Osteoblast (primary cell): Measurements from ENCODE around the gene ARFIP2. TPM values are rescaled to one million over a fixed set of nuclear protein-coding genes. Genes with fewer than 3 reads are reported as not detected.

Experiments used
- DNase-seq: peaks from one replicate; pipeline ENCODE4 v3.0.0; 2011; ENCODE audit warnings: low spot score, mixed read lengths; ENCODE audit not compliant: insufficient read length; ENCODE audit errors: missing footprints
- H2AFZ ChIP-seq: 2 replicates; pipeline ENCODE4 v1.6.0; 2011; ENCODE audit warnings: mild to moderate bottlenecking, low read length
- H3K27ac ChIP-seq: 2 replicates; pipeline ENCODE4 v1.5.1; 2011; ENCODE audit warnings: mild to moderate bottlenecking, low read depth, low read length, moderate library complexity
- H3K27me3 ChIP-seq: 2 replicates; pipeline ENCODE4 v1.6.0; 2012; ENCODE audit warnings: mild to moderate bottlenecking, control low read depth, inconsistent platforms, low read length, moderate library complexity; ENCODE audit not compliant: insufficient read depth
- H3K36me3 ChIP-seq: 2 replicates; pipeline ENCODE4 v1.5.1; 2011; ENCODE audit warnings: mild to moderate bottlenecking, low read length, control low read depth, moderate library complexity; ENCODE audit not compliant: insufficient read depth
- H3K4me1 ChIP-seq: 2 replicates; pipeline ENCODE4 v1.5.1; 2011; ENCODE audit warnings: mild to moderate bottlenecking, low read length, control low read depth, moderate library complexity; ENCODE audit not compliant: insufficient read depth
- H3K4me2 ChIP-seq: 2 replicates; pipeline ENCODE4 v1.6.0; 2011; ENCODE audit warnings: mild to moderate bottlenecking, low read length; ENCODE audit not compliant: insufficient read depth
- H3K4me3 ChIP-seq: fragments of 200-600 bp; sonication (generic); 3 replicates; pipeline ENCODE4 v1.5.1; 2012; ENCODE audit warnings: mild to moderate bottlenecking, low read length, inconsistent platforms; ENCODE audit not compliant: insufficient read depth
- H3K79me2 ChIP-seq: 2 replicates; pipeline ENCODE4 v1.6.0; 2012; ENCODE audit warnings: mild to moderate bottlenecking, low read length, control low read depth, inconsistent platforms; ENCODE audit not compliant: insufficient read depth
- H3K9me3 ChIP-seq: 2 replicates; pipeline ENCODE4 v1.5.1; 2011; ENCODE audit warnings: low read depth, low read length, control low read depth
- H4K20me1 ChIP-seq: 2 replicates; pipeline ENCODE4 v1.6.0; 2012; ENCODE audit warnings: mild to moderate bottlenecking, low read length, control low read depth; ENCODE audit not compliant: insufficient read depth
- total RNA-seq: library from RNA; depleted of rRNA; stranded (reverse); fragments of >200 nt; gene quantifications from 2 replicates; pipeline ENCODE4 v1.2.3, GENCODE V29; 2012
- TF ChIP-seq, protein P1 (sequence below): IDR thresholded peaks from 2 replicates; pipeline ENCODE4 v1.5.1; 2011; ENCODE audit warnings: mild to moderate bottlenecking, low read depth, low read length, moderate library complexity; ENCODE audit errors: extremely low read depth

Gene ARFIP2
- total RNA-seq, 1 donor: 79.3 TPM

DNA sequence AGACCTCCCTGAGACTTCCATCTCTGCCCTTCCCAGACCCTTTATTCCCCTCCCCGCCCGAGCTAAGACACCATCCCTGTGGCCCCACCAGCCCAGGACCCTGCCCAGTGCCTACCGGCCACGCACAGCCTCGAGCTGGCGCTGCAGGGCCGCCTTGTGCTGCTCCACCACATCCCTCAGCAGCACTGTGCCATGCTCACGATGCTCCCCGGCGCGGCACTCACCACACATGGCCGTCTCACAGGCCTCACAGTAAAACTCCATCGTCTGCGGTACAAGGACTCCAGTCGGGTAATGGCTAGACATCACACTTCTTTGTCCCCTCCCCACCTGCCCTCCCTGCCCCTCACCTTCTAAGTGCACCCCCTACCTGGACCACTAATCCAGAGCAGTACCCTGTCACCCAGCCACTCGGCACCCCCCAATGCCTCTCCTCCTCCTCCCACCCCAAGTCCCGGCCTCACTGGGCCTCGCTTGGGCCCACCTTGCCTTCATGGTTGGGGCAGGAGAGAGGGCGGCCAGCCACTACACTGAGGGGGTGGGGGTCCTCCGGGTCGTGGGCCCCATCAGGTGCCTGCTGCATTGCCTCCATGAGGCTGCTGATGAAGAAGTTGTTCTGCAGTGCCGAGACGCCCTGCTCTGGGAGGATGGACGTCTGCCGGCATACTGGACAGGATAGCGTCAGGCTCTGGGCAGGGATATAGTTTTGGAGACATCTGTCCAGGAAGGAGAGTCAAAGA, 23.4 kb downstream of the ARFIP2 start:
- peaks cover 40% of the 10 kb centered on the region for H3K36me3 ChIP-seq
- no peak overlapping the region for H2AFZ ChIP-seq
- peaks cover under 1% of the 10 kb centered on the region for H3K4me1 ChIP-seq
- TF ChIP-seq, protein P1, sequence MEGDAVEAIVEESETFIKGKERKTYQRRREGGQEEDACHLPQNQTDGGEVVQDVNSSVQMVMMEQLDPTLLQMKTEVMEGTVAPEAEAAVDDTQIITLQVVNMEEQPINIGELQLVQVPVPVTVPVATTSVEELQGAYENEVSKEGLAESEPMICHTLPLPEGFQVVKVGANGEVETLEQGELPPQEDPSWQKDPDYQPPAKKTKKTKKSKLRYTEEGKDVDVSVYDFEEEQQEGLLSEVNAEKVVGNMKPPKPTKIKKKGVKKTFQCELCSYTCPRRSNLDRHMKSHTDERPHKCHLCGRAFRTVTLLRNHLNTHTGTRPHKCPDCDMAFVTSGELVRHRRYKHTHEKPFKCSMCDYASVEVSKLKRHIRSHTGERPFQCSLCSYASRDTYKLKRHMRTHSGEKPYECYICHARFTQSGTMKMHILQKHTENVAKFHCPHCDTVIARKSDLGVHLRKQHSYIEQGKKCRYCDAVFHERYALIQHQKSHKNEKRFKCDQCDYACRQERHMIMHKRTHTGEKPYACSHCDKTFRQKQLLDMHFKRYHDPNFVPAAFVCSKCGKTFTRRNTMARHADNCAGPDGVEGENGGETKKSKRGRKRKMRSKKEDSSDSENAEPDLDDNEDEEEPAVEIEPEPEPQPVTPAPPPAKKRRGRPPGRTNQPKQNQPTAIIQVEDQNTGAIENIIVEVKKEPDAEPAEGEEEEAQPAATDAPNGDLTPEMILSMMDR: no peak
- H3K4me3 ChIP-seq: no peak overlapping the region
- no peaks in the 10 kb centered on the region for H3K27me3 ChIP-seq
- DNase-seq: no peak
- H3K4me2 ChIP-seq: no peak overlapping the region
- no peaks in the 10 kb centered on the region for H4K20me1 ChIP-seq
- H3K27ac ChIP-seq: no peak overlapping the region
- no peaks in the 10 kb centered on the region for H3K9me3 ChIP-seq
- no peaks in the 10 kb centered on the region for H3K79me2 ChIP-seq

DNA sequence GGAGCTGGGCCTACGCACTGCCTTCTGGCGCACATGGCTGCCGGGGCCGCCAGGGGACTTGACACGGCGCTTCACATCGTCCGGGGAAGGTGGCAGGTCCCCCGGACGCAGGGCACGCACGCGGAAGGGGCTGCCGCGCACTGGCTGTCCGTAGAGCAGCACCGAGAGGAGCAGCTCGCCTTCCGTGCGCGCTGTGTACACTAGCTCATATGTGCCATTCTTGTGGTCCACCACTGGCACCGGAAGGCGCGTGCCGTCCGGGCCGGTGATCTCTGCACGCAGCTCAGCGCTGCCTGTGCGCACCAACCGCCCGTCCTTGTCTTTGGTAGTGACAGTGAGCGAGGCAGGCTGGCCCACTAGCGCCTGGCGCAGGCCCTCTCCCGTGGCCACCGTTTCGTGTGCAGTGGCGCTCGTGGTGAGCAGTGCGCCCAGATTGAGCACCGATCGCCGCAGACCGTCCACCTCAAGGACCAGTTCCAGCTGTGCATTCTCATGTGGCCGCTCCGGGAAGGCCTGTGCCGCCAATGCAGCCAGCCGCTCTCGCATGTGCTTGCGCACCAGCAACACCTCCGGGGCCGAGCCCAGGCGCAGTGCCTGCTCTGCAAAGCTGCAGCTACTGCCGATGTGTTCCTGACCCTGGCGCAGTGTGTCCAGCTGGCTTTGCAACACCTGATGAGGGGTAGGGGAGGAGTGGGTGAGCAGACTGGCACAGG, 24.6 kb downstream of the ARFIP2 start:
- no peak overlapping the region for H3K27ac ChIP-seq
- DNase-seq: no peak
- no peaks in the 10 kb centered on the region for H3K79me2 ChIP-seq
- TF ChIP-seq, protein P1: no peak
- no peaks in the 10 kb centered on the region for H3K27me3 ChIP-seq
- no peak overlapping the region for H3K4me2 ChIP-seq
- no peak overlapping the region for H3K4me3 ChIP-seq
- no peak overlapping the region for H2AFZ ChIP-seq
- peaks cover 12% of the 10 kb centered on the region for H3K4me1 ChIP-seq
- no peaks in the 10 kb centered on the region for H3K9me3 ChIP-seq
- H4K20me1 ChIP-seq: peaks cover 2% of the 10 kb centered on the region
- peaks cover 36% of the 10 kb centered on the region for H3K36me3 ChIP-seq

DNA sequence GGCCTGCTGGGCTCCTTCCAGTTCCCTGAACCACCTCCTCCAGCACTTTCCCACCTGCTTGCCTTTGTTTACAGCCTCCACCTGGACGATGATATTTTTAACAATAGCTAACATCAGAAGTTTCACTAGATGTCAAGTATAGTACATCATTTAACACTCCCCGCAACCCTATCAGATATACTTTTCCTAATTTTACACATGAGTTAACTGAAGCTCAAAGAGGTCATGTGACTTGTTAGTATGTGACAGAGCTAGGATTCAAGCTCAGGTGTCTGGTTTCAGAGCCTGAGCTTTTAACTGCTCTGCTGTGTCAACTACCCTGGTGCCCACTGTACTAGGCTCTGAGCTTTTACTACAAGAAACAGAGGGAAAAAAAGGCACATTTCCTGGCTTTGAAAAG, 26.1 kb downstream of the ARFIP2 start:
- Histone ChIP-seq H3K4me2 (no peak overlapping the region), H3K27me3 (no peaks in the 10 kb centered on the region), H3K79me2 (no peaks in the 10 kb centered on the region), H3K36me3 (peaks cover 50% of the 10 kb centered on the region), H4K20me1 (peaks cover 6% of the 10 kb centered on the region), H3K4me3 (no peak overlapping the region), H2AFZ (no peak overlapping the region), H3K27ac (no peak overlapping the region), H3K4me1 (peaks cover 15% of the 10 kb centered on the region), H3K9me3 (no peaks in the 10 kb centered on the region)
- no peak for DNase-seq
- TF ChIP-seq, protein P1: no peak

GRCh38 chr11:6453152-6453551, 28.0 kb downstream of the ARFIP2 start:
- Histone ChIP-seq H3K36me3 (peaks cover 60% of the 10 kb centered on the region), H3K27me3 (no peaks in the 10 kb centered on the region), H3K9me3 (no peaks in the 10 kb centered on the region), H3K4me1 (peaks cover 15% of the 10 kb centered on the region), H2AFZ (no peak overlapping the region), H4K20me1 (peaks cover 6% of the 10 kb centered on the region), H3K4me2 (no peak overlapping the region), H3K4me3 (no peak overlapping the region), H3K27ac (no peak overlapping the region), H3K79me2 (no peaks in the 10 kb centered on the region)
- TF ChIP-seq, protein P1: no peak
- no peak for DNase-seq
